NCI-H345 treated with DMSO at 0.1 percent for 48 hours (cell line): ENCODE measurements around the gene CCNC.

Experiments used
- DNase-seq: peaks from one replicate; lab custom pipeline; 2025; ENCODE audit not compliant: unreplicated experiment; lab: John Stamatoyannopoulos, UW

CCNC gene

DNA sequence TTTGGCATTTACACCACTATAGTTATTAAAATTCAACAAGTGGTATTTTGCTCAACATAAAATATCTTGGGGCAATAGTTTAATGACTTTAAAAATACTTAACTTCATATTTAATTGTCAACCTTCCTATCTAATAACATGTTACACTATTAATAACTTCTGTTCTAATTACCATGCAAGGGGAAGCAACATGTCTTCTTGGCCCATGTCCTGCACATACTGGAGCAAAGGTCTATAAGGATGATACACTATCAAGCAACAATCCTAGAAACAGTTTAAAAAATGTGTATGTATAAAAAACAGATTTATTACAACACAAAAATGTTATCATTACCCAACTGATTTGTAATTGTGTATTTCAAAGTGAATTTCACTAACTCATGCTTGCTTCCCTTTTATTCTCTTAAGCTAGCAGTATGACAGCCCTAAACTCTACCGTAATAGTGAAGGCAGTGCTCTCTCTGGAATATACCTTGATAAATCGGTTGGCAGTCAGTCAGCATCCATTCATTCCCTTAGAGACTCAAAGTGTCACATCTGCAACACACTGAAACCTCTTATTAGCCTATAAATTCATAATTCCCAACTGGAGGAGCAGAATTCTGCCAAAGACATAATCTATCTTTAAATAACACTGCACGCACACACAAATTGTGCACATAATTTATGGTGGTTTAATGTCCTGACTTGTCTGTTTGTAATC is 18.3 kb downstream of the CCNC start:
- no peak for DNase-seq

DNA sequence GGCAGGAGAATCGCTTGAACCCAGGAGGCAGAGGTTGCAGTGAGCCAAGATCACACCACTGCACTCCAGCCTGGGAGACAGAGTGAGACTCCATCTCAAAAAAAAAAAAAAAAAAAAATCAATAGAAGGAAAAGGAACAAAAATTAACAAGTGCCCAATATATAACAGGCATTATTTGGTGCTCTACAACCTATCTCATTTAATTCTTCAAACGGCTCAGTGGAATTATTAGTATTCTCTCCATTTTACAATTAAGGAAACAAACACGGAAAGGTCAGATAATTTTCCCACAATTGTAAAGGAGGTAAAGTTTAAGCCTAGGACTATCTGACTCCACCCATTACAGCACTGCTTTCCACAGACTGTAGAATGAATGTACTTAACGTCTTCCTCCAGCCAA is 19.8 kb downstream of the CCNC start:
- DNase-seq: no peak

DNA sequence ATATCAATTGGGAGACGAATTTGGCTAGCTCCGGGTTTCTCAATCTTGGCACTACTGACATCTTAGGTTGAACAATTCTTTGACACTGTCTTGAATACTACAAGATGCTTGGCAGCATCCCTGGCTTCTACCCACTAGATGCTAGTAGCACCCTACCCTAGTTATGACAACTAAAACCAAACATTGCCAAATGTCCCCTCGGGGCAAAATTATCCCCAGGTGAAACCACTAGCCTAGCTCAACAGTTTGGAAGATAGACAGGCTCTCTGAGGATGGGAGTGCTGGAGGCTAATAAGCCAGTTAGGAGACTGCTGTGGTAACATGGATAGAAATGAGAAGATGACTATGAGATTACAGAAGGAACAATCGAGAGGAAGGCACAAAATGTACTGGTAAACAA is 20.9 kb downstream of the CCNC start:
- no peak for DNase-seq

DNA sequence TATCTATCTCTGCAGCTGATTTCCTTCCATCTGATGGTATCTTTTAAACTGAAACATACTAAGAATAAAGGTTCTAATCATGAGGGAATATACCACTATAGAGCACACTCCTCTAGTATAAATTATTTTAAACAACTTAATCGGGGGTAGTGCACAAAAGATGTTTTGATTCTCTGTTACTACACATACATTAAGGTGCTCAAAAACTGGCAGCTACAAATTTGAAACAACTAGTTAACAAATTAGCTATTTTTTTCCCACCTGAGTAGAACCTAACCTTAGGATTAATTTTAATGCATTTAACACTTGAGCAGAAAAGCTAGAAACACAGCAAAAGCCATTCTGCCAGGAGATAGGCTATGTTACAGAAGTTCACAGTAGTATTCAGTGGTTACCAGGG is 23.0 kb downstream of the CCNC start:
- no peak for DNase-seq

DNA sequence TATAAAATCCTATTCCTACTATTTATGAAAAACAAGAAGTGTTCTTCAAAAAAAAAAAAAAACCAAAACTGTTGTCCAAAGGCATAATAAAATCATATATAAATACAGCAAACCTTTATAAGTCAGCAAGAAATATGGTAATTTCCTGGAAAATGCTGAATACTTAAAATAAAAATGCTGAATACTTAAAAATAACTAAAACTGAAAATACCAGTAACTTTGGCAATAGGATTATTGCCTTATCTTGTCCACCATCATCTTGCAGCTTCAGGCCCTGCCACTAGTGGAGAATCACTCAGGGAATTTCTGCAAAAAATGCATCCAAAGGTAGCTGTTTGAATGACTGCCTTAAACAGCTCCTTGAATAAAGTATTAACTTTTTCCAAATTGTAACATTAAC is 24.5 kb downstream of the CCNC start:
- no peak for DNase-seq

DNA sequence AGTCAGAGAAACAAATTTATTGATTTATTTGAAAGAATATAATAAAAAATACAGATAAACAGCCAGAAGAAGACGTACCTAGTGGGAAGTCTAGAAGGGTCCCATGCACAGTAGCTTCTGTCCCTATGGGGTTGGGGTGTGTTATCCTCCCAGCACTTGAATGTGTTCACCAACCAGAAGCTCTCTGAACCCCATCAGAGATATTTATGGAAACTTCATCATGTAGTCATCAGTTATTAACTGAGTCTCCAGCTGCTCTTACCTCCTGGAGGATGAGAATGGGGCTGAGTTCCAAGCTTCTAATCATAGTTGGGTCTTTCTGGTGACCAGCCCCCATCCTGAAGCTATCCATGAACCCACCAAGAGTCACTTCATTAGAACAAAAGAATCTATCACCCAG is 37.8 kb downstream of the CCNC start:
- no peak for DNase-seq

DNA sequence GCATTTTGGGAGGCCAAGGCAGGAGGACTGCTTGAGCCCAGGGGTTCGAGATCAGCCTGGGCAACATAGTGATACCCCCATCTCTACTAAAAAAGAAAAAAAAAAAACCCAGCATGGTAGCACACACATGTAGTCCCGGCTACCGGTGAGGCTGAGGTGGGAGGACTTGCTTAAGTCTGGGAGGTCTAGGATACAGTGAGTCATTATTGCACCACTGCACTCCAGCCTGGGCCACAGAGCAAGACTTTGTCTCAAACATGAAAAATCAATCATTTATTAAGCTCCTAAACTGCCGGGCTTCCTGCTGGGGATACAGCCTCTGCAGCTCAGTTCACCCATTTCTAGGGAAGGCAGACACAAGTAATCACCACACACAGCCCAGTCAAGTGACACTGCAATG is 45.9 kb downstream of the CCNC start:
- DNase-seq: no peak

DNA sequence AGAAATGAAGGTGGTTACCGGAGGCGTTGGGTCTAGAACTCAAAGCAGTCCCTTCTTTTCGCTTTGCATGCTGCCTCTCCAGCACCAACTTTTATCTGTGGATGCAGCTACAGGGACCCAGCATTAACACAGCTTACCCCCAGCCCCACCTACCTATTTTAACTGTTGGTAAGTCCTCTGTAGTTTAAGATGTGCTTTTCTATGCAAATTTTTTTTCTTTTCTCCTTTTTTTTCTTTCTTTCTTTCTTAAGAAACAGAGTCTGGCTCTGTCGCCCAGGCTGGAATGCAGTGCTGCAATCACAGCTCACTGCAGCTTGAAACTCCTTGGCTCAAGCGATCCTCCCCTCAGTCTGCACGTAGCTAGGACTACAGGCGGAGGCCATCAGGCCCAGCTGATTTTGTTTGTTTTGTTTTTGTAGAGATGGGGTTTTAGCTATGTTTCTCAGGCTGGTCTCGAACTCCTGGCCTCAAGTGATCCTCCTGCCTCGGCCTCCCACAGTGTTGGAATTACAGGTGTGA is 46.8 kb downstream of the CCNC start:
- no peak for DNase-seq

DNA sequence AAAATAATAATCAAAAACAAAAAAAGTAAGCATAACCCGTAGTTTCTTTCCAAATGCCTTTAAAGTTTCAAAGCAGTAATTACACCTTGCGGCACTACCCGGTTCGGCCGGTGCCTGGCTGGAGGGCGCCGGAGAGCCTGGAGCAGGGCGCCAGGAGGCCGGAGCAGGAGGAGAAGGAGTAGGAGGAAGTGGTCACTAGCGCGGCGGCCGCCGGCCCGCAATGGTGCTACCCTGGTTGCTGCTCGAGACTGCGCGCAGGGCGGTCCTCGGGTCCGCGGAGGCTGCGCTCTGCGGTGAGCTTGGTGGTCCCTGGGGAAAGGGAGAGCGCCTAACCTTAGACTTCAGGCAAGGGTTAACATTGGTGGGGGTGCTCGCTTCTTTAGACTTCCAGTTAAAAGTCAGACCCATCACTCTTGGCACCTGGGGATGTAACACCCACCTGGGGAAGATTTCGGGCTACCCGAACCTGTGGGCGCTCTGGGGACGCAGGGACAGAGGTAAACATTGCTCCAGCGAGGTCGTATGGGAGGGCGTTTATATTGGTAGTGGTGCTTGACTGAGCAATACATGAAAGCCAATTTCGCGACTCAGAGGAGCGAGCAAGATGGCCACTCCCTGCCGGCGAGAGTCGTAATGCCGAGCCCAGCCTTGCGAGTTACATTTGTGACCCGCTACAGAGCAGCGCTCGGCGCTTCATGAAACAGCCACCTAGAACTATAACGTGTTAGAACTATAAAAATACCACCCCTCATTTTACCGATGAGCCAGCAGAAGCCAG is 47.4 kb downstream of the CCNC start:
- peak; percentile 74 for DNase-seq

DNA sequence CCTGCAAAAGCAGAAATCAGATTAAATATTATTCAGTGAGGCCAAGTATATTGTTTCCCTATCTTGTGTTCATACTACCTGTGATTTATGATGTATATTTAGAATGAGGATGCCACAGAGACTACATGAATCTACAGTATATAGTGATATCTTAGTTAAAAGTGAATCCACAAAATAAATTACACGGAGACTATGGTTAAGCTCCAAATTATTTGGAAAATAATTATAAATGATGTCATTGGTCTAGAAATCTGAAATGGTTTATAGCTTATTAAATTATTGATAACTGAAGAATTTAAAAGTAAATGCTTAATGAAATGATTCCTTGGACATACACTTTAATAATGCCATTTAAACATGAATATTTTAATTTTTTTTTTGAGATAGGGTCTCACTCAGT is 49.0 kb downstream of the CCNC start:
- DNase-seq: no peak

DNA sequence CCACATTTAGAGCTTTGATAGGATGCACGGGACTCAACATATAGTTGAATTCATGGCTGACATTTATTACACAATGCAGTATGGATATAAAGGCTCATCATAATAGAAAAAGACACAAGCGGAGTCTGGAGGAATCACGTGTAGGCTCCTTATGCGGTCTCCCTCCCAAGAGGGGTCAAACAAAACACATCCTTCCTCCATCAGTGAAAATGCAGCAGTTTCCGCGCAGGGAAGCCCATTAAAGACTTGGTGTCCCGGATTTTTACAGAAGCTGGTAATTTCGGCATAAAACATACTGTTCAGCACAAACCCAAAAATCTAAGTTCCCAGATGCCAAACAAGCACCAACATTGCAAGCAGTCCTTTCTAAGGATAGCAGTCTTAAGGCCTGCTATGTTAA is 54.4 kb downstream of the CCNC start:
- DNase-seq: no peak

DNA sequence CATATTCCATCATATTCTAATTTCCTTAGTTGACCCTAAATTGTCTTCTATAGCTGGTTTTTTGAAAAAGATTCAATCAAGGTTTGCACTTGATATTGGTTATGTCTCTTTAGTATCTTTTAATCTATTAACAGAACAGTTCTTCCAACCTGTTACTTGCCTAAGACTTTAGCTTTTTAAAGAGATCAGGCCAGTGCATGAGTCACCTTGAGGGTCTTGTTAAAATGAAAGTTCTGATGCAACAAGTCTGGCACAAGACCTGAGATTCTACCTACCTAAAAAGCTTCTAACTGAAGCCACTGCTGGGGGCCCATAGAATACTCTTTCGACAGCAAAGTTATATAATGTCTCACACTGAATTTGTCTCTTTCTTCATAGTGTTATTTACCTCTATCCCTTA is 56.4 kb downstream of the CCNC start:
- no peak for DNase-seq

DNA sequence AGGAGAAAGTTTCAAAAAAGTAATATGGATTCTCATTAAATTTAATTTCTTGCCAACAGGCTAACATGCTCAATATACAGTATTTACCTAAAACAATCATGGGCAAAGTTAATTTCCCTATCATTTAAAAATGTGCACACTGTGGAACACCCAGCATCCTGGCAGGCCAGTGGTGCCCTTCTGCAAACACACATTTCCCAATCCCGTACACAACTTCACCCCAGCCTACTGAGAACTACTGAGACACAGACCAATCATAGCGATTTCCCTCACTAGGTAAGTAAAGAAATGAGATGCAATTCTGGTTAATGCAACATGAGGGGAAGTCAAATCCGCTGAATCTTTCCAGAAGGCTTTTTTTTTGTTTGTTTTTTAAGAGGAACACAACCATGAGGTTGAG is 60.8 kb downstream of the CCNC start:
- no peak for DNase-seq

DNA sequence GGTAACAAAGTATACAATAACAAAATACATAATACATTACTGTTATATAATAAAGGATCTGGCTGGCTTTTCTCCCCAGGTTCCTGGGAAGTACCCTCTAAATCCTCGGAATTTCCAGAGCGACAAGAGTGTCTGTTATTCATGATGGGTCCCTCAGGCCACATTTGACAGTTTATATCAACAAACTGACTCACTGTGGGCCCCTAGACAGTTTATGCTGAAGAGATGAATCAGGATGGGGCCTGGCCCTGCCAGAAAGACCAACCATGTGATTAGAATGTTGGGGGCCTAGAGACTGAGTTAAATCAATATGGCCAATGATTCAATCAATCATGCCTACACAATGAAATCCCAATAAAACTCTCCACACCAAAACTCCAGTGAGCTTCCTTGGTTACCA is 66.7 kb downstream of the CCNC start:
- no peak for DNase-seq

DNA sequence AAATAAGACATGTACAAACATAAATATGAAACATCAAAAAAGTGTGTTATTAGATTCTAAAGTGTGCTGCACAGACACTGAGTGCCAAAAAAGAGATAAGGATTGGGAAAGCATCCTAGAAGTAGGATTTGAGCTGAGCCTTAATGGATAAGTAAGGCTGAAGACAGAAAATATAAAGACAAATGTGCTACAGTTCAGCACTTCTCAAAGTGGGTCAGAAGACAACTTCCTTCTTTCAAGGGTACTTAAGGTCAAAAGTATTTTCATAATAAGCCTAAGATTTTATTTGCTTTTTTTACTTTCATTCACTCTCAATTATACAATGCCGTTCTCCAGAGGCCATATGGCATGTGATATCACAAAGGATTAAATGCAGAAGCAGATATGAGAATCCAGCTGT is 70.0 kb downstream of the CCNC start:
- no peak for DNase-seq

DNA sequence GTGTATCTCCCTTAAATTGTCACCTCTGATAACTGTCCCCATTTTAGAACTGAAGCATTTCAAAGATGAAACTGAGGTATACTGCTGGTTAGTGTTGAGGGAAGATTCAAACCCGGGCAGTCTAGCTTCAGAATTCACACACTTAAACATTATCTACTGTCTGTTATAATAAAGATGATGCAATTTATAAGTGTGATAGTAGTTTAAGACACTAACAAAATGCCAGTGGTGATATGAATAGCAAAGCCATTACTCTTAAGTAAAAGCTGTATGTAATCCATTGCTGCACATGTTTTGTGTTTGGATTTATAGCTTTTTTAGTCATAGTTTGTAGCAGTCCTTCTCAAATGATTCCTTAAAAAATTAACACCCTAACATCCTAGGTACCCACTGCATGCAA is 73.0 kb downstream of the CCNC start:
- DNase-seq: no peak
